ENCODE measurements around the gene MAP3K5.
A peak's percentile ranks its signal among the peaks of the same experiment; 100 is the strongest.

MAP3K5 gene

DNA sequence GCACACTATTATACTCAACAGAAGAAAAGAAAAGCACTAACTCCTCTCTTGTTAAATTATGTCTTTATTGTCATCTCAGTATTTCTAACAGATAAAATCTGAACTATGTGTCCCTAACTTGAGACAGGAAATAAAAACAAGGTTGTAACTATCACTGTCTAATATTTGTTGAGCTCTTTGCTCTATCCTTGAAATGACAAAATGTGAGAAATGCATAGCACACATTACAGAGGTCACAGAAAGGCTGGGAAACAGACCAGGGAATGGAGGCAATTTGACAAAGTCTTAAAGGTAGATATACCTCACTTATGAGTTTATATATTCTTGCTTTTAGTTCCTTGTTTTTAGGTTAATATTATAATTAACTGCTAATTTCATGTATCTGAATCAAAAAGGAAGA, 139.6 kb downstream of the MAP3K5 start:
- TF ChIP-seq, protein P1, sequence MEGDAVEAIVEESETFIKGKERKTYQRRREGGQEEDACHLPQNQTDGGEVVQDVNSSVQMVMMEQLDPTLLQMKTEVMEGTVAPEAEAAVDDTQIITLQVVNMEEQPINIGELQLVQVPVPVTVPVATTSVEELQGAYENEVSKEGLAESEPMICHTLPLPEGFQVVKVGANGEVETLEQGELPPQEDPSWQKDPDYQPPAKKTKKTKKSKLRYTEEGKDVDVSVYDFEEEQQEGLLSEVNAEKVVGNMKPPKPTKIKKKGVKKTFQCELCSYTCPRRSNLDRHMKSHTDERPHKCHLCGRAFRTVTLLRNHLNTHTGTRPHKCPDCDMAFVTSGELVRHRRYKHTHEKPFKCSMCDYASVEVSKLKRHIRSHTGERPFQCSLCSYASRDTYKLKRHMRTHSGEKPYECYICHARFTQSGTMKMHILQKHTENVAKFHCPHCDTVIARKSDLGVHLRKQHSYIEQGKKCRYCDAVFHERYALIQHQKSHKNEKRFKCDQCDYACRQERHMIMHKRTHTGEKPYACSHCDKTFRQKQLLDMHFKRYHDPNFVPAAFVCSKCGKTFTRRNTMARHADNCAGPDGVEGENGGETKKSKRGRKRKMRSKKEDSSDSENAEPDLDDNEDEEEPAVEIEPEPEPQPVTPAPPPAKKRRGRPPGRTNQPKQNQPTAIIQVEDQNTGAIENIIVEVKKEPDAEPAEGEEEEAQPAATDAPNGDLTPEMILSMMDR (IDR thresholded peaks at IDR 0.05; ENCODE audit: borderline replicate concordance, control extremely low read depth, extremely low read depth, insufficient read depth, missing control alignments) = no peak
- no peak for DNase-seq (ENCODE audit: low spot score)
- in situ Hi-C loops (cut with MboI; ENCODE audit: low sequenced_read_pairs, unreplicated experiment) = no loop called here

DNA sequence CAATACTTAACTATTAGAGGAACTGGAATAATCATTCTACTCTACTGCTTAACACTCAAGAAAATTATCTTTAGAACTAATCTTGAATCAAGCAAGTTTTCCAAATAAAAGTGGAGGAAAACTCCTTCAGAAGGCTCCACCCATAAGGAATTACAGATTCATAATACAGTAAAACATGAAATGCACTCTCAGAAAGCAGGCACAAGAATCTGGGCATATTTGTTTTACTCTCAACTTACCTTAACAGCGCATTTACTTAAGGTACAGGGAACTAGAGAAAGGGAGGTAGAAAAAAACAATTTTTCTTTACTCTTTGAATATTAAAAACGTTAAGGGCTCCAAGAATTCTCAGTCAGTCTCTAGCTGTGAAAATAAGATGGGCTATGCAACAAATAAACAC, 140.3 kb downstream of the MAP3K5 start:
- in situ Hi-C loops (cut with MboI; ENCODE audit: low sequenced_read_pairs, unreplicated experiment) = no loop called here
- TF ChIP-seq, protein P1 (IDR thresholded peaks at IDR 0.05; ENCODE audit: borderline replicate concordance, control extremely low read depth, extremely low read depth, insufficient read depth, missing control alignments) = no peak
- DNase-seq (ENCODE audit: low spot score) = no peak

DNA sequence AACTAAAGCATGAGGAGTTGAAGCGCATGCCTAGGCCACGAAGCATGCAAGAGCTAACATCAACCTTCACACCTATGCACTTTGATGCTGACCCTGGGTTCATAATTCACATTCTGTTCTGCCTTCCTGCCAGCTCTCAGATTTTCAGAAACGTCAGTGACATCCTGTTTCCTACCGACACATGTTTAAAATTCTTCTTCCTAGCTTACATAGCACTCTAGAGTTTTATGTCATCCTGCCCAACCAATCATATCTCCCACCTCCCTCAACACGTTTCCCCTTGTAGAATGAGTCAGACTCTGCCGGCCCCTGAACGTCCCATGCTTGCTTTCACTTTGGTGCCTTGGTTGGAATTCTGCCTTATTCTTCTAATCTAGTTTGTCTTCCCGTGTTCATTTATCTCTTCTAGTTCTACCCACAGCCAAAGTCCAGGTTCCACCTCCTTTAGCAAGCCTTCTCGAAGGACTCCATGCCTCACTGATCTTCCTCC, 144.9 kb downstream of the MAP3K5 start:
- peak; percentile 42 for DNase-seq (ENCODE audit: low spot score)
- TF ChIP-seq, protein P1 (IDR thresholded peaks at IDR 0.05; ENCODE audit: borderline replicate concordance, control extremely low read depth, extremely low read depth, insufficient read depth, missing control alignments) = no peak
- in situ Hi-C loops (cut with MboI; ENCODE audit: low sequenced_read_pairs, unreplicated experiment) = loop anchor here (5.0 kb wide), 1 partner anchor 145 kb away; the partner anchor contains the start of gene MAP3K5

DNA sequence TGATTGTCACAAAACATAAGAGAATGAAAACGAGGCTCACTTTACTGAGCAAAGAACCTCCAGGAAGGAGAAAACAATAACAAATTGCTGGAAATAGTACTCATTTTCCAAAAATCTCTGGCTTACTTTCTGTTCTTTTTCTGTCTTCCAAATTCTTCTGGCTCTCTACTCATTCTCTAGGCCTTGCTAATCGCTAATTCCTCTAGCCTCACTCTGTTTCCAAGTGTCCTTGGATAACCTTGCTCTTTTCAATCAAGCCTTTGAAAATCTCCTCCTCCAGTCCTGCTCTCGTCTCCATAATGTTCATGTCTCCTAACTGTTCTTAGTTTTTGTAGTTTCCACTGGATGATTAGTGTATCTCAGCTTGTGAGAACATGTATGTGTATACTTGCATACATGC, 145.9 kb downstream of the MAP3K5 start:
- in situ Hi-C loops (cut with MboI; ENCODE audit: low sequenced_read_pairs, unreplicated experiment) = loop anchor here (5.0 kb wide), 1 partner anchor 146 kb away; the partner anchor contains the start of gene MAP3K5
- TF ChIP-seq, protein P1 (IDR thresholded peaks at IDR 0.05; ENCODE audit: borderline replicate concordance, control extremely low read depth, extremely low read depth, insufficient read depth, missing control alignments) = no peak

DNA sequence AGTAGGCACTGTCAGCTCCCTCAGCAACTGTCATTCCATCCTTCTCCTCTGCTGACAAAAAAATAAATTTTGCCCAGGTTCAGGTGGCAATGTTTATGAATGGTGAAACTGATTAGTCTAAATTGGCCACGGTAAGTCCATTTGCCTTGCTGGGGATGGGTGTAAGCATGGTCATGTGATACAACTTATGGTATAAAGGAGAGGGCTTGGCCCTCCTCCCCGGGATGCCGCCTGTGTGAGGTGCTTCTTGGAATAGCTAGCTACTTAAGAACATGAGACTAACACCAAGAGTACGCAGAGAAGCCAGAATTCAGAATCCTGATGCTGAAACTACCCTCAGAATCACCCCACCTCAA, 147.7 kb downstream of the MAP3K5 start:
- TF ChIP-seq, protein P1 (IDR thresholded peaks at IDR 0.05; ENCODE audit: borderline replicate concordance, control extremely low read depth, extremely low read depth, insufficient read depth, missing control alignments) = no peak
- in situ Hi-C loops (cut with MboI; ENCODE audit: low sequenced_read_pairs, unreplicated experiment) = no loop called here
- DNase-seq (ENCODE audit: low spot score) = no peak

More for the DNA sequence above, 145.9 kb downstream of the MAP3K5 start:
- no peak for DNase-seq (ENCODE audit: low spot score)

DNA sequence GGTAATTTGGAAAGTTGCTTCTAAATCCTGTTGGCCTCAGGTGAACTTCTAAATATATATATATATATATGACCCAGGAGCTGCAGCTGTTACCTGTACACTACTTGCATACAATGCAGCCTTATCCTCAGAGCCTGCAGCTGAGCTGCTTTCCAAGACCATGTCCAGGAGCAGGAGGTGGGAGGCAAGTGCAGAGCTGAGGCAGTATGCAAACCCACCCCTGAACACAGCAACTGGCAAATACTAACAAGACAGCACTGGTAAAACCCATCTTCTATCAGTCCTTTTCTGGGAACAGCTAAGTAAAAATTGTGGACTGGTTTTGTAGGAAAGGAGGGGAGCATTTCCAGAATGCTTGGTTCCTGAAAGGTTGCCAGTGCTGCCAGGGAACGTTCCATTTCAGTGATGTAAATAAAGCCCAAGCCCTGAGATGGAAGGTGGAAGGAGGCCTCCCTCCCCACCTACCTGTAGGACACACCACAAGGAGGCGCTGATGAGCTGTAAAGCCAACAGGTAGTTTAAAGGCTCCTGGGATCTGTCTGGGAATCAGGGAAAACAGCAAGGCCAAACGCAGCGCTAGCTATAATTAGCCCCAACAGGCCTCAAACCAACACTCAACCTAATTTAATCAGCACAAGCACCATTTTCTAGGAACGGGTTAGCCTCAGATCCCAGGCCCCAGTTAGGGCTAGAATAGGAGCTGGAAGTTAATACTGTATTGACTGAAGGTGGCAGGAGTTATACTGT, 148.3 kb downstream of the MAP3K5 start:
- TF ChIP-seq, protein P1 (IDR thresholded peaks at IDR 0.05; ENCODE audit: borderline replicate concordance, control extremely low read depth, extremely low read depth, insufficient read depth, missing control alignments) = peak; percentile 90
- in situ Hi-C loops (cut with MboI; ENCODE audit: low sequenced_read_pairs, unreplicated experiment) = no loop called here
- peak; percentile 37 for DNase-seq (ENCODE audit: low spot score)
